Vagina (tissue), 2 donors: Measurements from ENCODE around the gene SUPT6H.

Experiments used
- CTCF ChIP-seq, 3 experiments: fragments of 450-650 bp in 2 of 3; fragments of 200-600 bp in 1 of 3; sonication (generic) in 1 of 3; IDR thresholded peaks; one replicate each; pipeline ENCODE4 v1.5.1; 2017 to 2019; ENCODE audit warnings: antibody characterized with exemption in 3 of 3, mild to moderate bottlenecking in 2 of 3, moderate library complexity in 2 of 3
- POLR2A ChIP-seq, 2 donors: fragments of 450-650 bp; IDR thresholded peaks; one replicate each; pipeline ENCODE4 v1.6.1; 2017; ENCODE audit warnings: antibody characterized with exemption in 2 of 2, mild to moderate bottlenecking in 2 of 2, moderate library complexity in 2 of 2
- POLR2AphosphoS5 ChIP-seq, 2 donors: sonication (generic); formaldehyde crosslinking; IDR thresholded peaks; one replicate each; pipeline ENCODE4 v1.9.0; 2017; ENCODE audit warnings: antibody characterized with exemption in 2 of 2, mild to moderate bottlenecking in 2 of 2, low read depth in 1 of 2; ENCODE audit not compliant: insufficient read depth in 1 of 2

- TF ChIP-seq CTCF (IDR thresholded peaks at IDR 0.05), result no peak
- TF ChIP-seq POLR2AphosphoS5 (IDR thresholded peaks at IDR 0.05; ENCODE audit: insufficient read depth in 1 of 2, low read depth in 1 of 2), result no peak
- no peak for TF ChIP-seq POLR2A (IDR thresholded peaks at IDR 0.05)
Observed at GRCh38 chr17:28657756-28658155, 4.2 kb upstream of the SUPT6H start.
